Epithelial cell of proximal tubule (primary cell): ENCODE results near the gene PM20D1. TPM values are rescaled to one million over a fixed set of nuclear protein-coding genes. Genes with fewer than 3 reads are reported as not detected.

Experiments used
- DNase-seq: peaks from one replicate; pipeline ENCODE4 v3.0.0-alpha.2; 2011; ENCODE audit warnings: low read depth
- H3K4me3 ChIP-seq: 2 replicates; pipeline ENCODE4 v1.5.1; 2011; ENCODE audit warnings: low read depth, mild to moderate bottlenecking, low read length
- CTCF ChIP-seq: conservative IDR thresholded peaks from 2 replicates; pipeline ENCODE4 v1.5.1; 2012; ENCODE audit warnings: low read depth, mild to moderate bottlenecking, low read length
- total RNA-seq: library from RNA; depleted of rRNA; stranded (reverse); fragments of >200 nt; gene quantifications from 2 replicates; pipeline ENCODE4 v1.2.3, GENCODE V29; 2015

PM20D1 gene
- total RNA-seq, 1 donor from 2014 or later: not detected

GRCh38 chr1:205852969-205853368 is 3.0 kb upstream of the PM20D1 start:
- DNase-seq: no peak
- no peak overlapping the region for H3K4me3 ChIP-seq
- no peak for TF ChIP-seq CTCF

DNA sequence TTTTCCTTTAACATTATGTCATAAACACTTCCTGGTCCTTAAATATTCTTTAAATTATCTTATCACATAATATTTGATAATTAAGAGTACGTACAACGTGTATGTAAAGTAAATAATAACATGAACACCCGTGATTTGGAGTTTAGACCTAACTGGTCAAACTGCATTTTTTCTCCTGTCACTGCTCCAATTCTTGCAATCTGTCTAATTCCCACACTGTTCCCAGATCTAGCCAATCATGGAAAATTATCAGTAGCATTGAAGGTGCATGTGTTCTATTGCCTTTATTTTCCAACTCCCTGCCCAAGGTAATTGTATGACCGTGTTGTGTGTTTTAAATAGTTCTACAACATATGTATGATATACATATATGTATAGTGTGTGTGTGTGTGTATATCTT is 2.1 kb upstream of the PM20D1 start:
- no peak for TF ChIP-seq CTCF
- DNase-seq: no peak
- H3K4me3 ChIP-seq: no peak overlapping the region

GRCh38 chr1:205843036-205843859 is 6.7 kb downstream of the PM20D1 start:
- no peak for DNase-seq
- TF ChIP-seq CTCF: no peak
- H3K4me3 ChIP-seq: no peak overlapping the region

DNA sequence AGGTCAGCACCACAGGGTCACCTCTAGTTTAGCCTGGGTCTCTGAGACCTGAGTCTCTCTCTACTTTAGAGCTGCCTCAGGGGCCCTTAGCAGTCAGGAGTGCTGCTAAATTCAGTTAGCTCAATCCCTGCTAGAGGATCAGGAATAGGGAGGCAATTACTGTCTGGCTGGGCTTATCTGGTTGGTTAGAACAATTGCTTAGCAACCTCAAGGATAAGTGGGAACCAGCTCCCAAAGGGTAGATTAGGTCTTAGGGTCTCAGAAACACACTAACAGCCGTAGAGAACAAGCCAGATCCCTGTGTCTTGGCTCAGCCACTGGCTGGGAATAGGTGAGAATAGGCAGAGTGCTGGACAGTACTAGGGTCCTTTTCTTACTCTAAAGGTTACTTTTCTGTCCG is 7.7 kb downstream of the PM20D1 start:
- no peak for TF ChIP-seq CTCF
- no peak for DNase-seq
- H3K4me3 ChIP-seq: no peak overlapping the region

GRCh38 chr1:205840146-205840923 is 9.6 kb downstream of the PM20D1 start:
- DNase-seq: no peak
- no peak overlapping the region for H3K4me3 ChIP-seq
- no peak for TF ChIP-seq CTCF

- no peak for DNase-seq
- TF ChIP-seq CTCF: no peak
- H3K4me3 ChIP-seq: no peak overlapping the region
Measured at GRCh38 chr1:205837382-205837970, 12.5 kb downstream of the PM20D1 start.
